Erythroblast (primary cell): Measurements from ENCODE around the gene KCNQ5.

Source experiments
- GATA1 ChIP-seq: IDR thresholded peaks from 2 replicates; pipeline ENCODE4 v1.6.1; 2011; ENCODE audit warnings: low read depth, mild to moderate bottlenecking, control low read depth, low read length, moderate library complexity
- POLR2A ChIP-seq: IDR thresholded peaks from 2 replicates; pipeline ENCODE4 v1.6.1; 2011; ENCODE audit warnings: mild to moderate bottlenecking, low read length

DNA sequence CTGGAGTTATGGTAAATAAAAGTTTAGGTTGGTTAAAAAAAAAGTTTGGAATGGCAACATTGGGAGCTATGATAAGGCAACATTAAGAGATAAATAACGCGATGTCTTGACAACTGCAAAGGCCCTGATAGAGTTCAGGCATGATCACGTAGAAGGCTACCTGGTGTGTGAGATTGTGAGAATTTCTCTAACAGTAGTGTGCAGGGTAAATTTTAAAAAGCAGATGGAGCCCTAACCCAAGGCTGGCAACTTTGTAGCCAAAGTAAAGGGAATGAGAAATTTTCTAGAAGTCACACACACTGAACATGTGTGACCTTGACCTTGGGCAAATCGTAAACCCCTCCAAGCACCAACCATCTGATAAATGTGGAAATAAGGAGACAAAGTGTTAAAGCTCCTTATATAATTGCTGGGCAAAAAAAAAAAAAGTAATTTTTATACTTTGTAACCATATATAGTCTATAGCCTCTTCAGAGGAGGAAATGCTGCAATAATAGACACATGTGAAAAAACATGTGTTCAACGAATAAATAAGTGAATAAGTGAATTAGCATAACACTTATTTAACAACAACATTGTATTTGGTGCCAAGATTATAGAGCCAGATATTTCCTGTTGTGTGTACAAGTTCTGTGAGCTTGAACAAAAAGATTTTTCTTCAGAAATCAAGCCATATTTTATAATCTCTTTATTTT is 18.2 kb downstream of the KCNQ5 start:
- TF ChIP-seq POLR2A (no peak), GATA1 (no peak)
